GM18508 (cell line): Measurements from ENCODE around the gene ACTL8.

Experiments
- ATAC-seq: cut with Tn5 transposase; IDR thresholded peaks from one replicate; pipeline ENCODE4 v1.9.1; 2021; ENCODE audit warnings: moderate number of reproducible peaks; ENCODE audit not compliant: insufficient read depth, unreplicated experiment

Gene ACTL8

DNA sequence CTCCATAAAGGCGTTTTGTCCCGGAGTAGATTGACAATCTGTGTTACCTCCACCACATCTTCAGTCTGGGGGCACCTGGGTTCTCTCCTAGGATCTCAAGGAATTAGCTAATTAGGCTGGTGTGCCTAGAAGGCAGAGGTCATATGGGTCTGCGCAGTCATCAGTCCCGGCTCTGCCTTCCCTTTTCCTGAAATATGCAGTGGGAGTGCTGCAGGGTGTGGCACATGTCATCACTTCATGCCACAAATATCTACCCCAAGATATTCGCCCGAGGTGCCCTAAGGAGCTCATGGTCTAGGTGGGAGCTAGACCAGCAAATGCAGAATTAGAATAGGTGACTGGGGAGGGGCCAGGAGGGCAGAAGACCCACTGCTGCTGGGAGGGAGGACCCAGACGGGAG is 42.9 kb downstream of the ACTL8 start:
- no peak for ATAC-seq

- no peak for ATAC-seq
Measured at GRCh38 chr1:17798799-17799382, 43.8 kb downstream of the ACTL8 start.

DNA sequence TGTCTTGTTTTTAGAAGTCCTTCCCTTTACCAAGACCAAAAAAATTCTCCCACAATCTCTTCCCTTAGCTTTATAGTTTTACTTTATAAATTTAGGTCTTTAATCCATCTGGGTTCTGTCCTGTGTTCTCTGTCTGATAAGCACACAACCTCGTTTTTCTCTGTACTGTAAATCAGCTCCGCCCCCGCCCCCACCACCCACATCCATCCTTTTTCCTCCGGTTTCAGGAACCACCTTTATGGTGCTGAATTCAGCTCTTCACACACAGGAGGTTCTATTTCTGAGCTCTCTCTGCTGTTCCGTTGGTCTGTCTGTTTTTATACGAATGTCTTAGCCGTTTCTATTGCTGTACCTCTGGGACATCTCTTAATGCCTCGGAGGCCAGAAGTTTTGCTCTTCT is 44.5 kb downstream of the ACTL8 start:
- no peak for ATAC-seq

DNA sequence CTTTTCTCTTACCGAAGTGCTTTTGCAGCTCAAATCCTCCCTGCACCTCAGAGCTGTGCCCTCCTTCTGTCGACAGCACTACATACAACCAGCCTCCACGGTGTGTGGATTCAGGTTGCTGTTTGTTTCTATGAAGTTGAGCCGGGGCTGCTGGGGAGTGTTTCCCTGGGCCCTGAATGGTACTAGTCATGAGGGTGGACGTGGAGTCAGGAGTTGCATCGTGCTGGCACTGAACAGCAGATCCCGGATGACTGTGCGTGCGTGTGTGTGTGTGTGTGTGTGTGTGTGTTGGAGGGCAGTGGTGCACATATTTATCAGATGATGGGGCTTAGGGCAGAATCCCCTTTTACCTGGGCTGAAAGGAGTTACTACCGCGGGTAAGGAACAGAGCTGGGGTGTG is 47.0 kb downstream of the ACTL8 start:
- ATAC-seq, result no peak

- no peak for ATAC-seq
Measured at GRCh38 chr1:17802945-17803344, 47.8 kb downstream of the ACTL8 start.

DNA sequence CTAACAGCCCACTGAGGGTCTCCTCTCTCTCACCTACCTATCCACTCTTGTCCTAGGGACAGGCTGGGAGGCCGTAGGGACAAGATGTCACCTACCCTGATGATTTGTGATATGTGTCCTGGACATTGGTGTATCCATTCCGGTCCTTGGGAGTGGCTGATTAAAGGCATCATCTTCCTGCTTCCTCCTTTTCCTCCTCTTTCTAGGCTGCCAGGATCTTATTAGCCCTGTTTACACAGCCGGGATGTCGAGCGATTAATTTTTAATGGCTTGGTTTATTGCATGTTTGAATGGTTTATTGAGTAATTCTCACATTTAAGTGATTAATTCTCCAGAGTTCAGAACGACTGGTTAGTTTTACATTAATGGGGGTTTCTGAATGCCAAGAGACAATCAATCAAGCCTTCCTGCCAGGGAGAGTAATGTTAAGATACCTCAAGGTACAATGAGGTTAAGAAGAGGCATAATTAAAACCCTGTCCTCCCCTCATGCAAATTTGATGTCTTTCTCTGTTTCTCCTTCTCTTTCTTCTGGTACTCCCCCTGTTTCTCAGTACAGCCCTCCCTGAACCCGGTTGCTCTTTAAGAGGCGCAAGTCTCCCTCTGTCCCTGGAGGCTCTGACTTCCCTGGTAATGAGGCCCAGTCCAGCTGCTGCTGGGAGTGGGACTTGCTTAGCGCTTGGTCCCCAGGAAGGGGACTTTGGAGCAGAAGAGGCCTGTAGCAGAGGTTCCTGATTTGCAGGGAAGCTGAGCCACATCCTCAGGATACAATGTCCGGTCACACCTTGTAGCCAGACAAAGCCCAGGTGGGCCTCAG is 50.9 kb downstream of the ACTL8 start:
- no peak for ATAC-seq

- no peak for ATAC-seq
Measured at GRCh38 chr1:17808816-17809215, 53.7 kb downstream of the ACTL8 start.

GRCh38 chr1:17810668-17811067 is 55.5 kb downstream of the ACTL8 start:
- ATAC-seq, result no peak

GRCh38 chr1:17816511-17816910 is 61.4 kb downstream of the ACTL8 start:
- ATAC-seq, result no peak

- no peak for ATAC-seq
Measured at GRCh38 chr1:17819129-17819802, 64.1 kb downstream of the ACTL8 start.

DNA sequence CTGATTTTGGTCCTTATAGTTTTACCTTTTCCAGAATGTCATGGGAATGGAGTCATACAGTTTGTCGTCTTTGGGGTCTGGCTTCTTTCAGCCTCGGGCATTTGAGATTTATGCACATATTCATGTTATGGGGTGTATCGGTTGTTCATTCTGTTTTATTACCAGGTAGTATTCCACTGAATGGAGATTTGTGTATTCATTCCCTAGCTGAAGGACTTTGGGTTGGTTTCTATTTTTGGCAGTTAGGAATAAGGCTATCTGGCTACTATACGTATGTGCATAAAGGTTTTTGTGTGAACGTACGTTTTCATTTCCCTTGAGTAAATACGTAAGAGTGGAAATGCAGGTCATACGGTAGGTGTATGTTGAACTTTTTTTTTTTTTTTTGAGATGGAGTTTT is 65.1 kb downstream of the ACTL8 start:
- no peak for ATAC-seq

GRCh38 chr1:17822741-17823426 is 67.8 kb downstream of the ACTL8 start:
- no peak for ATAC-seq

DNA sequence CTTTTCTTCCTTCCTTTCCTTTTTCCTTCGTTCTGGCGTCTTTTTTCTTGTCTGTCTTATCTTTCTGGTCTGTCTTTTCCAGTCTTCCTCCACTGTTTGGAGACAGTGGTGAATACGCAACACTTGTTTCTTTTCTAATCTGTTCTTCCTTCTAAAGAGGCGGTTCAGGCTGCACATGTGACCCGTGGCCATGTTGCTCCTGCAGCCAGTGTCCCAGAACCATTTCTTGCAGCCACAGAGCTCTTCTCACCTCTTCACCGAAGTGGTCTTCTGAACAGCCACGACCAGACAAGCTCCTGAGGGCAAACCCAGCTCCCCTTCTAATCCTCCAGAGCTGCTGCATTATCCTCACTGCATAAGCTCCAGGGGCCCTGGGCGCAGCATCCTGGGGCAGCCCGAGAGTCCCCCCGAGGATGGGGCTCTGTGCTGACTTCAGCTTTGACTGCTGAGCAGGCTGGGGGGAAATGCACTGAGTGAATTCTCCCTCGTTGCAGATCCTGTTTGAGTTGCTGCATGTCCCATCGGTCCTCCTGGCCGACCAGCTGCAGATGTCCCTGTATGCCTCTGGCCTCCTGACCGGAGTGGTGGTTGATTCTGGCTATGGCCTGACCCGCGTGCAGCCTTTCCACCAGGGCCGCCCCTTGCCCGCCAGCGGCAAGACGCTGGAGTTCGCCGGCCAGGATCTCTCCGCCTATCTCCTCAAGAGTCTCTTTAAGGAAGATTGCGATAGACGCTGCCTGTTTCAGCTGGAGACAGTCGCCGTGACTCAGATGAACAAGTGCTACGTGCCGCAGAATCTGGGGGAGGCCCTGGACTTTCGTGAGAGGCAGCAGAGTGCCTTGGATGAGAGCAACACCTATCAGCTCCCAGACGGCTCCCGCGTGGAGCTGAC is 70.4 kb downstream of the ACTL8 start:
- no peak for ATAC-seq

DNA sequence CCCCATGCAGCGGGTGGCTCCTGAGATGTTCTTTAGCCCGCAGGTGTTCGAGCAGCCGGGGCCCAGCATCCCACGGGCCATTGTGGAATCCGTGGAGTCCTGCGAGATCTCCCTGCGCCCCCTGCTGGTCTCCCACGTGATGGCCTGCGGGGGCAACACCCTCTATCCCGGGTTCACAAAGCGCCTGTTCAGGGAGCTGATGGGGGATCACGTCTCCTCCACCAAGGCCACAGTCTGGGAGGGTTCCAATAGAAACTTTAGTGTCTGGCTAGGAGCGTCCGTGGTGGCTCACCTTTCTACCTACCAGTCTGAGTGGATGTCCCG is 71.0 kb downstream of the ACTL8 start:
- no peak for ATAC-seq

DNA sequence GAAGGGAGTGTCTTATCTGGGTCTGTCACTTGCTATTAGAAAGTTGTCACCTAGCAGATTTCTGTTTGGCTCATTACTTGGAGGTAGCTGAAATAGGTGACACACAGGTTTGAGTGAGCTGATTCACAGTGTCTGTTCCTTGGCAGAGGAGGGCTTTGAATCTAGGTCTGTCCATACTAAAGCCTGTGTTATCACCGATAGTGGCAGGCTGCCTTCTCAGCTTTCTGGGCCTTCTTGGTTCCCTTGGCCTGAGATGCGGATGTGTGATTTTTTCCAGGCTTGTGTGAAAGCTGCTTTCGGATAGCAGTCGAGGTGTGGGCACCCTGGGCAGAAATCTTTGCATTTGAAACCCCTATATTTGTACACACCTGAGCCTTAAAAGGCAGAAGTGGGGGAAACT is 73.9 kb downstream of the ACTL8 start:
- ATAC-seq, result no peak

GRCh38 chr1:17829579-17829978 is 74.4 kb downstream of the ACTL8 start:
- no peak for ATAC-seq

- ATAC-seq, result no peak
Measured at GRCh38 chr1:17831597-17831996, 76.5 kb downstream of the ACTL8 start.

GRCh38 chr1:17833661-17834501 is 78.7 kb downstream of the ACTL8 start:
- ATAC-seq, result no peak

DNA sequence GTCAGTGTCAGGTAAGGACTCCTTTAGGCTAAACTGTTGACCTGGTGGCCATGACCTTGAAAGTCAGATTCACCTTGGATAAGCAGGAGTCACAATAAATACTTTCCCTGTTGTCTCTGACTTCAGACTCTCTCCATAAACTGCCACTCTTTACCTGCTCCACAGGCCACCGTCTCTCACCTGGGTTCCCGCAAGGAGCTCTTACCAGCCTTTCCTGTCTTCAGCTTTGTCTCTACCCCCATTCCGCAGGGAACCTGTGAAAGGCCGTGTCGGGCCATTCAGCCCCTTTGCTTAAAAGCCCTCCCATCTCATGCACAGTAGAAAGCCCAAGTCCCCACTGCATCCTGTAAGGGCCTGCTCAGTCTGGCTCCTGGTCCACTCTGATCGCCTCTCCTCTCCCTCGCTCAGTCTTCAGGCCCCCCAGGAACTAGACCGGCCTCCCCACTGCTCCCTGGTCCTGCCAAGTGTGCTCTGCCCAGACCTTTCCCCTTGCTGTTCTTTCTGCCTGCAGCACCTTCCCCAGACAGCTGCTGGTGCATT is 79.5 kb downstream of the ACTL8 start:
- no peak for ATAC-seq
